ENCODE results near the gene NEK2. TPM values are rescaled to one million over a fixed set of nuclear protein-coding genes. Genes with fewer than 3 reads are reported as not detected.
"Not testable (repeated sequence)": the region's sequence is repeated elsewhere in the genome, so short reads cannot be mapped to it uniquely, and the experiment has no call there.

The NEK2 gene
- total RNA-seq, 2 donors from 2014 or later = 9.3 to 31.2 TPM

DNA sequence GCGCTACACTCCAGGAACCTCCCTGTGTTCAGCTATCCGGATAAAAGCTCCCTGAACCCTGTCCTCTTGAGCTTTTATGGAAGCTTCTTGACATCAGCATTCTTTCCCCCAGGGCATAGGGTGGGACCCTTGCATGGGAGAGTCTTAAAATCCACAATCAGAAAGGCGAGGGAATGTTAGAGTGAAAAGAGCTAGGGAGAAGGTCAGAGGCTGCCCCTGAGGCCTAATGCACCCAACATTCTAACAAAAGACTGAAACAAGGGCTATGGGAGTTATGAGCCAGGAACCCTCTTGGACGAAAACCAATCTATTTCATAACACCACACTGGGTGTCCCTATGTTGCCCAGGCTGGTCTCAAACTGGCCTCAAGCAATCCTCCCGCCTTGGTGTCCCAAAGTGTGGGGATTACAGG lies 36.7 kb downstream of the NEK2 start:
- no peak overlapping the region for H3K9ac ChIP-seq (ENCODE audit: low read depth in 2 of 2, low read length in 2 of 2)
- intact Hi-C loops (cut with DNase I) = no loop called here
- H3K9me3 ChIP-seq = no peaks in the 10 kb centered on the region
- no peaks in the 10 kb centered on the region for H3K36me3 ChIP-seq
- H3K27ac ChIP-seq = no peak overlapping the region
- no peaks in the 10 kb centered on the region for H3K27me3 ChIP-seq
- no peaks in the 10 kb centered on the region for H3K4me1 ChIP-seq
- no peak for DNase-seq
- TF ChIP-seq, protein P1, sequence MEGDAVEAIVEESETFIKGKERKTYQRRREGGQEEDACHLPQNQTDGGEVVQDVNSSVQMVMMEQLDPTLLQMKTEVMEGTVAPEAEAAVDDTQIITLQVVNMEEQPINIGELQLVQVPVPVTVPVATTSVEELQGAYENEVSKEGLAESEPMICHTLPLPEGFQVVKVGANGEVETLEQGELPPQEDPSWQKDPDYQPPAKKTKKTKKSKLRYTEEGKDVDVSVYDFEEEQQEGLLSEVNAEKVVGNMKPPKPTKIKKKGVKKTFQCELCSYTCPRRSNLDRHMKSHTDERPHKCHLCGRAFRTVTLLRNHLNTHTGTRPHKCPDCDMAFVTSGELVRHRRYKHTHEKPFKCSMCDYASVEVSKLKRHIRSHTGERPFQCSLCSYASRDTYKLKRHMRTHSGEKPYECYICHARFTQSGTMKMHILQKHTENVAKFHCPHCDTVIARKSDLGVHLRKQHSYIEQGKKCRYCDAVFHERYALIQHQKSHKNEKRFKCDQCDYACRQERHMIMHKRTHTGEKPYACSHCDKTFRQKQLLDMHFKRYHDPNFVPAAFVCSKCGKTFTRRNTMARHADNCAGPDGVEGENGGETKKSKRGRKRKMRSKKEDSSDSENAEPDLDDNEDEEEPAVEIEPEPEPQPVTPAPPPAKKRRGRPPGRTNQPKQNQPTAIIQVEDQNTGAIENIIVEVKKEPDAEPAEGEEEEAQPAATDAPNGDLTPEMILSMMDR (IDR thresholded peaks at IDR 0.05) = no peak
- no peak overlapping the region for H3K4me3 ChIP-seq

DNA sequence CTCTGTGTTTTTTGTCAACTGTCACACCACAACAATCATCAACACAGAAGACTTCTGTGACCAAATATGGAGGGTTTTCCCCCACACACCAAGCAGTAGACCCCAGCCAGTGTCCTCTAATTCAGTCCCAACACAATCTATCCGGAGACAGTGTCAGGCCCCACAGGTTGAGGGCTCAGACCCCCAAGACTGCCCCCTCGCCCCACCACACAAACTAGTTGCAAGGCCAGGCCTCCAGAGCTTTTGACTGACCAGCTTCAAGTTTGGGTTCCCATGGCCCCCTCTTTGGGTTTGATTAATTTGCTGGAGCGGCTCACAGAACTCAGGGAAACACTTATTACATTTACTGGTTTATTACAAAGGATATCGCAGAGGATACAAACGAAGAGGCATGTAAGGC lies 37.2 kb downstream of the NEK2 start:
- no peaks in the 10 kb centered on the region for H3K4me1 ChIP-seq
- H3K4me3 ChIP-seq = no peak overlapping the region
- no peaks in the 10 kb centered on the region for H3K9me3 ChIP-seq
- H3K27me3 ChIP-seq = no peaks in the 10 kb centered on the region
- no peak overlapping the region for H3K27ac ChIP-seq
- no peak for DNase-seq
- intact Hi-C loops (cut with DNase I) = no loop called here
- H3K9ac ChIP-seq (ENCODE audit: low read depth in 2 of 2, low read length in 2 of 2) = no peak overlapping the region
- TF ChIP-seq, protein P1 (IDR thresholded peaks at IDR 0.05) = no peak
- no peaks in the 10 kb centered on the region for H3K36me3 ChIP-seq

DNA sequence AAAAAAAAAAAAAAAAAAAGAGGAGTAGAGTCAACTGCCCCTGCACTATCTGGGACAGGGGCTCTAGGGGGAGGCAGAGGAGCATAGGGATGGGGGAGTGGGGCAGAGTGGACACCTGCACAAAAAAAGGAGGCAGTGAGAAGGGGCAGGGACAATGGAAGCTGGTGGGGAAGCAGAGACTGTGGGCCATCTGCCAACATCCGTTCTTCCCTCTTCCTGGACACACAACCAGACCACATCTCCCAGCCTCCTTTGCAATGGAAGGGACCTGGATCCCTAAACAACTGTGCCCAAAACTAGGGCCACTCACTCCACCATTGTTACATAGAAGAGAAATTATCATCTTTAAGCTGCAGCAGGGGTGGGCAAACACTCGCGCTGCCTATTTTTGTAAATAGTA lies 38.4 kb downstream of the NEK2 start:
- H3K27me3 ChIP-seq = no peaks in the 10 kb centered on the region
- H3K4me3 ChIP-seq = no peak overlapping the region
- DNase-seq = no peak
- H3K27ac ChIP-seq = no peak overlapping the region
- no peaks in the 10 kb centered on the region for H3K9me3 ChIP-seq
- no peak overlapping the region for H3K9ac ChIP-seq (ENCODE audit: low read depth in 2 of 2, low read length in 2 of 2)
- H3K4me1 ChIP-seq = no peaks in the 10 kb centered on the region
- no peaks in the 10 kb centered on the region for H3K36me3 ChIP-seq
- intact Hi-C loops (cut with DNase I) = no loop called here
- TF ChIP-seq, protein P1 (IDR thresholded peaks at IDR 0.05) = no peak

DNA sequence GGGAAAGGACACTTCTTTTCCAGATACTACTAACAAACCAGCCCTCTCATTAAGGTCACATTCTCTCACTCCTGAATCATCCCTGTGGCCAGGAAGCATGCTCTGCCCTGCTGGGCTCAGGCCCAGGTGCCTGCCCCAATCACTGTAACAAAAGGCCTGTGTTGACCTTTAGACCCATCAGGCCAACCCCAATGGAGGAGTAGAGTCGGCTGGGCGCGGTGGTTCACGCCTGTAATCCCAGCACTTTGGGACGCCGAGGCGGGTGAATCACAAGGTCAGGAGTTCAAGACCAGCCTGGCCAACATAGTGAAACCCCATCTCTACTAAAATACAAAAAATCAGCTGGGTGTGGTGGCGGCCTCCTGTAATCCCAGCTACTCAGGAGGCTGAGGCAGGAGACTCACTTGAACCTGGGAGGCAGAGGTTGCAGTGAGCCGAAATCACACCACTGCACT lies 38.8 kb downstream of the NEK2 start:
- H3K9ac ChIP-seq (ENCODE audit: low read depth in 2 of 2, low read length in 2 of 2) = not testable (repeated sequence)

DNA sequence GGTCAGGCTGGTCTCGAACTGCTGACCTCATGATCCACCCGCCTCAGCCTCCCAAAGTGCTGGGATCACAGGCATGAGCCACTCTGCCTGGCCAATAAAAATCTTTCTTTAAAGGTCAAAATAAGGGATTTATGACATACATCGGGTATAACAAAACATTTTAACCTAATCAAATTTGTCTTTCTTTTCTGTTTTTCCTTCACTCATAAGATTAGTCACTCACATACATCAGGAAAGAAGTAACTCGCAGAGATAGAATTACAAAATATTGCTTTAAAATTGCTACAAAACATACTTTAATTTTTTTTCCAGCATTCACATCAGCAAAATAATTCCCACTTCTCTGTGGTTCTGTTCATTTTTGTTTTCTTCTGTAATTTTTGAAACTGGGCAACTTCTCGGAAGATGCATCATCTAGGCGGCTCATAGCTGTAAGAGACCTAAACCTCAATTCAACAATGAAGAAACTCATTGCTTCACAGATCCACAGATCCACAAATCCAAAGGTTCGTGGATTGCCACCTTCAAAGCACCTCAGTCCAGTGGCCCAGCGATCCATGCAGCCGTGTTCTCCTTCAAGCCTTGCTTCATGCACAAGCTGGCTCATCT lies 39.7 kb downstream of the NEK2 start:
- DNase-seq = no peak
- Histone ChIP-seq H3K27ac (no peak overlapping the region), H3K4me1 (no peaks in the 10 kb centered on the region), H3K9ac (ENCODE audit: low read depth in 2 of 2, low read length in 2 of 2) (no peak overlapping the region), H3K4me3 (no peak overlapping the region), H3K27me3 (no peaks in the 10 kb centered on the region), H3K36me3 (no peaks in the 10 kb centered on the region), H3K9me3 (no peaks in the 10 kb centered on the region)
- TF ChIP-seq, protein P1 (IDR thresholded peaks at IDR 0.05) = no peak
- intact Hi-C loops (cut with DNase I) = no loop called here

More for the DNA sequence above, 38.8 kb downstream of the NEK2 start:
- H3K4me3 ChIP-seq; H3K27me3 ChIP-seq; H3K27ac ChIP-seq; H3K9me3 ChIP-seq; H3K4me1 ChIP-seq; intact Hi-C loops (cut with DNase I); H3K36me3 ChIP-seq: not testable (repeated sequence)
- peak; percentile 70 for DNase-seq

DNA sequence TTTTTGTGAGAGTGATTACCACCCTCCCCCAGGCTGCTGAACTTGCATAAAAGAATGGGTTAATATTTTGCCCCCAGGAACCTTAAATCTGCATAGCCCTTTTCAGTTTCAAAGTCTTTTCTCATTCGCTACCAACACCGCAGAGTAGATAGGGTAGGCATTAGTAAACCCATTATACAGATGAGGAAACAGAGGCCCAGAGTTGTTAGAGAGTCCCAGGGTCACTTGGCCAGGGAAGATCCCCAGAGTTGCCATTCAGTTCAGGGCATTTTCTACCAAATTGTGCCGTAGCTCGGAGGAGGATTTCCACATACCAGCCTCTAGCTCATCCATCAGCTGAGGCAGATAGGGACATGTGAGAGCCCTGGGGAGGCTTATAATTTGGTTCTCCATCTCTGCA lies 40.5 kb downstream of the NEK2 start:
- H3K4me3 ChIP-seq = no peak overlapping the region
- no peak overlapping the region for H3K9ac ChIP-seq (ENCODE audit: low read depth in 2 of 2, low read length in 2 of 2)
- no peaks in the 10 kb centered on the region for H3K9me3 ChIP-seq
- no peaks in the 10 kb centered on the region for H3K36me3 ChIP-seq
- DNase-seq = no peak
- TF ChIP-seq, protein P1 (IDR thresholded peaks at IDR 0.05) = no peak
- no peak overlapping the region for H3K27ac ChIP-seq
- no peaks in the 10 kb centered on the region for H3K27me3 ChIP-seq
- no peaks in the 10 kb centered on the region for H3K4me1 ChIP-seq
- intact Hi-C loops (cut with DNase I) = no loop called here
